Activated T-helper 17 cell treated with anti-CD3 and anti-CD28 coated beads, Interleukin-2, amount 50 U/mL, for 72 hours (primary cell): ENCODE data around the gene MAN2B1. TPM values are rescaled to one million over a fixed set of nuclear protein-coding genes. Genes with fewer than 3 reads are reported as not detected.
"Not testable (repeated sequence)": the region's sequence is repeated elsewhere in the genome, so short reads cannot be mapped to it uniquely, and the experiment has no call there.

ENCODE experiments used
- ATAC-seq: fragments of 150-1000 bp; cut with Tn5 transposase; replicated peaks from 2 replicates; pipeline ENCODE4 v1.10.0; 2021; ENCODE audit warnings: mild to moderate bottlenecking, moderate library complexity
- H3K27ac Mint-ChIP-seq: one replicate; pipeline ENCODE4 v1.8.0; 2022; ENCODE audit warnings: mixed read lengths
- H3K27me3 Mint-ChIP-seq: one replicate; pipeline ENCODE4 v1.8.0; 2022; ENCODE audit warnings: mixed read lengths
- H3K36me3 Mint-ChIP-seq: one replicate; pipeline ENCODE4 v1.8.0; 2022; ENCODE audit warnings: low read depth, mild to moderate bottlenecking, mixed read lengths
- H3K4me1 Mint-ChIP-seq: one replicate; pipeline ENCODE4 v1.8.0; 2022; ENCODE audit warnings: mixed read lengths
- H3K4me3 Mint-ChIP-seq: one replicate; pipeline ENCODE4 v1.8.0; 2022; ENCODE audit warnings: mild to moderate bottlenecking, mixed read lengths
- H3K9me3 Mint-ChIP-seq: one replicate; pipeline ENCODE4 v1.8.0; 2022; ENCODE audit warnings: mixed read lengths
- total RNA-seq, 2 donors: library from RNA; stranded (reverse); gene quantifications; one replicate each; pipeline ENCODE4 v1.2.3, GENCODE V29; 2022

The MAN2B1 gene
- total RNA-seq, 2 donors from 2014 or later = 199 to 247 TPM

DNA sequence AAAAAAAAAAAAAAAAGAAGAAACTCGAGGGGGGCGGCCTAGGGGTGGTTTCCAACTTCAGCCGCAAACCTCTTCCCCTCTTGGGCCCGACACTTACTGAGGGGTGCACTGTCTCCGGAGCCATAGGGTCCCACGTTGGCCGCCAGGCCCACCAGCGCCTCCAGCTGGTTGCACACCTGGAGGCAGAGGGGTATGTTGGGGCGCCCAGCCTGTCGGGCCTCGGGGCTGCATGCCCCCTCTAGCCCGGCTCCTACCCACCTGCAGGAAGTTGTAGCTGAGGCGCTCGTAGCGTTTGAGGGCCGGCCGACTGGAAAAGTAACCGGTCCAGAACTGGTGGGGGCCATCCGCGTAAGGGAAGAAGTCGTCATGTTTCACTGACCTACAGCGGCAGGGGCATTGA, 8.6 kb downstream of the MAN2B1 start:
- H3K4me1 Mint-ChIP-seq = peaks cover 5% of the 10 kb centered on the region
- no peaks in the 10 kb centered on the region for H3K9me3 Mint-ChIP-seq
- peaks cover 94% of the 10 kb centered on the region for H3K36me3 Mint-ChIP-seq
- ATAC-seq = no peak
- H3K4me3 Mint-ChIP-seq = no peak overlapping the region
- H3K27me3 Mint-ChIP-seq = no peaks in the 10 kb centered on the region
- H3K27ac Mint-ChIP-seq = no peak overlapping the region

DNA sequence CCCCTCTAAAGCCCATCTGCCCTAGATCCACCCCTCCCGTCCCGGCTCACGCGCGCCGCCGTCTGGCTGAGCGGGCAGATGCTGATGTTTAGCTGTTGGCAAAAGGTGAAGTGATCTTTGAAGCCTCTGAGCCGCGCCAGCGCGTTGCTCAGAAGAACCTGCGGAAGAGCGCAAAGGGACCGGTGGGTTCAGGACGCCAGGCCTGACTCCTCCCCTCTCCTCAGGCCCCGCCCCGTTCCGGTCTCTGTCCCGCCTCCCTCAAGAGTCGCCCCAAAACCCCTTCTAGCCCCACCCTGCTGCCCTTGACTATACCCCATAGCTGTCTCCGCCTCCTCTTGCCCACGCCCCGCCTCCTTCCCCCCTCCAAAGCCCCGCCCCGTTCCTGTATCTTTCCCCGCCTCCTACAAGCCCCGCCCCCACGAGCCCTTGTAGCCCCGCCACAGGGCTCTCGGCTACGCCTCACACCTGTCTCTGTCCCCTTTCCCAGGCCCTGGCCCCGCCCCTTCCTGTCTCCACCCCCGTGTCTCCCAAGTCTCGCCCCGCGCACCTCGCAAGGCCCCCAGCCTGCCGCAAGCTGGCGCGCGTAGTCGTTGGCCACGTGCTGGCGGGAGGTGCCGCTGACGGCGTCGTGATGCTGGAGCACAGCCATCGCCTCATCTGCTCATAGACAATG, 9.5 kb downstream of the MAN2B1 start:
- H3K4me1 Mint-ChIP-seq = peaks cover 5% of the 10 kb centered on the region
- H3K27me3 Mint-ChIP-seq = no peaks in the 10 kb centered on the region
- ATAC-seq = peak; percentile 53
- H3K9me3 Mint-ChIP-seq = no peaks in the 10 kb centered on the region
- H3K4me3 Mint-ChIP-seq = no peak overlapping the region
- H3K27ac Mint-ChIP-seq = no peak overlapping the region
- peaks cover 92% of the 10 kb centered on the region for H3K36me3 Mint-ChIP-seq

DNA sequence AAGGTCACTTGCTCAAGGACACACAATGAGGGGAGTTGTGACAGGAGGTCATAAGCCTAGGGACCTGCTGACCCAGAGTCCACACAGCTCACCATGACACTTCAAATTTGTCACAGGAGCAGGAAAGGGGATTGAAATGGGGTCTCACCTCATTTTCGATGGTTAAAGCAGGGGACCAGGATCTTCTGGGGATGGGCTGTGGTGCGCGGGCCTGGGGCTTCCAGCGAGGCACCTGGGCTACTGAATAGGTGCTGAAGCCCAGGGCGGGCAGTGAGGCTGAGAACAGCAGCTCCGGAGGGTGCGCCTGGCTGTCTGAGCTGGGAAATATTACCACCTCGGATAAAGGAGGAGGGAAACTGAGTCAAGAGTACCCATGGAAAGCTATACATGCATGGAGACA, 11.0 kb downstream of the MAN2B1 start:
- no peaks in the 10 kb centered on the region for H3K9me3 Mint-ChIP-seq
- H3K27ac Mint-ChIP-seq = peak overlapping the region; percentile 49
- H3K4me3 Mint-ChIP-seq = no peak overlapping the region
- H3K4me1 Mint-ChIP-seq = peaks cover 5% of the 10 kb centered on the region
- no peak for ATAC-seq
- H3K27me3 Mint-ChIP-seq = no peaks in the 10 kb centered on the region
- peaks cover 91% of the 10 kb centered on the region for H3K36me3 Mint-ChIP-seq

DNA sequence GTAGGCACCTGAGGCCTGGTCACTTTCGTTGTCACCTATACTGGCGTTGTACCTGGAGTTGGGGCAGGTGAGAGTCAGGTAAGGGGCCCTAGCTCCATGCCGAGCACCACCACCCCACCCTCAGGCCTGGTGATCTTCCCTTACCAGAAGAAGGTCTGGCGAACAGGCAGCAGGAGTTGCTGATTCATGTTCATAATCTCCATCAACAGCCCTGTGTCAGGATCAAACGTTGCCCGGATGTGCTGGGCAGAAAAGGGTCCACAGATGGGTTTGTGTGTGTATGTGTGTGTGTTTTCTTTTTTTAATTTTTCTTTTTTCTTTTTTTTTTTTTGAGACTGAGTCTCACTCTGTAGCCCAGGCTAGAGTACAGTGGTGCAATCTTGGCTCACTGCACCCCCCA, 14.3 kb downstream of the MAN2B1 start:
- Mint-ChIP-seq H3K4me3 (no peak overlapping the region), H3K27ac (no peak overlapping the region), H3K9me3 (no peaks in the 10 kb centered on the region), H3K4me1 (peaks cover 5% of the 10 kb centered on the region), H3K27me3 (no peaks in the 10 kb centered on the region), H3K36me3 (peaks cover 77% of the 10 kb centered on the region)
- ATAC-seq = no peak

DNA sequence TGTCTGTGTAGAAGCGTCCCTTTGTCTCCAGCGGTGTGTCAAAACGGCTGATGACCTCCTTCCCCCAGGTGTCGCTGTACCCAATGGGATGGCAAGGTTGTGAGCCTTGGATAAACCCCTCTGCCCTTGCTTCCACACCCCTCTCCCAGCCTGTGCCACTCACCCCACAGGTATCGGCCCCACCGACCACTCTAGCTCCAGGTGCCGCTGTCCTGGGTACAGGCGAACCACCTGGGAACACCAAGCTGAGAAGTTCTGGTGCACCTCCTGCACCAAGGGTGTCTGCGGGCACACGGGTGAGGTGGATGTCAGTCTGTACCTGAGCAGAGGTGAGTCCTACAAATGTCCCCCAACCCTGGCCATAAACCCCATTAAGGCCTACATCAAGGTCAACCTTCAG, 16.6 kb downstream of the MAN2B1 start:
- H3K27me3 Mint-ChIP-seq = no peaks in the 10 kb centered on the region
- H3K4me1 Mint-ChIP-seq = no peaks in the 10 kb centered on the region
- H3K36me3 Mint-ChIP-seq = peaks cover 67% of the 10 kb centered on the region

DNA sequence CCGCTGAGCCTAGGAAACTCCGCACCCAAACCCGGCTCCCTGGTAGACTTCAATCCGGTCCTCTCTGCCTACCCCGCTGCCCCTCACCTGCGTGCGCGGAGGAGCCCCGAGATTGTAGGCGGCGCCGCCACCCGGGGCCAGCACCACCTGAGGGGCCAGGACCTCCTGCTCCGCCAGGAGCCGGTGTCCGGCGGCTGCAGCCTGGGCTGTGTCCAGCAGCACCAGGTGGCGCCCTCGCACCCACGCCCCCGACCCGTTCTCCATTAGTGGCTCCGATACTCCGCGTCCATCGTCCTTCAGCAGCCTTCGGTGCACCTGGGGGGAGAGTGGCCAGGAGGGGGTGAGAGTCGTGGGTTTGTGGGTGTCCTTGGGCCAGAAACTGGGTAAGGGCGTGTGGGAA, 18.5 kb downstream of the MAN2B1 start:
- Mint-ChIP-seq H3K36me3 (peaks cover 67% of the 10 kb centered on the region), H3K27ac (no peak overlapping the region)

More for the DNA sequence above, 16.6 kb downstream of the MAN2B1 start:
- no peaks in the 10 kb centered on the region for H3K9me3 Mint-ChIP-seq
- no peak for ATAC-seq
- H3K27ac Mint-ChIP-seq = no peak overlapping the region
- no peak overlapping the region for H3K4me3 Mint-ChIP-seq

DNA sequence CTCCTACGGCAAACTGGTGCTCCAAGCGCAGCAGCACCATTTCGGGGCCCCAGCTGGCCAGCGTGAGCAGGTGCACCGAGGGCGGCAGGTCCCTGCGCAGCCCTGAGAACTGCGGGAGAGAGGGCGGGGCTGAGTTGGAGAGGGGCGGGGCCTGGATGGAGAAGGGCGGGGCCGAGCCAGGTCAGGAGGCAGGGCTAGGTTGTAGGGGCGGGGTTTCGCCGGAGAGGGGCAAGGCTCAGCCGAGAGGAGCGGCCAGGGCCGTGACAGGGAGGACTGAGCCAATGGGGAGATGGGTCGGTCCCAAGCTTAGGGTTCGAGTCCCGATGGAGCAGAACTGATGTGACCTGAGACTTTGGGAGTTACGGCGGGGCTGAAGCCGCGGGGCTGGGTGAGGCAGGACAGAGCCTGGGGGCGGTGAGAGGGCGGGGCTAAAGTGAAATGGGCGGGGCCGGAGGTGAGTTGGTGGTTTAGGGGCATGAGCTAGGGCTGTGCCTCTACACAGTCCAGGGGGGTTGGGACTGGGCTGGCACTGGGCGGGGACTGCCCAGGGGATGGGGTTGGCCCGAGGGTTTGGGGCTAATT, 19.0 kb downstream of the MAN2B1 start:
- Mint-ChIP-seq H3K9me3 (no peaks in the 10 kb centered on the region), H3K27ac (no peak overlapping the region), H3K27me3 (no peaks in the 10 kb centered on the region), H3K36me3 (peaks cover 66% of the 10 kb centered on the region), H3K4me1 (no peaks in the 10 kb centered on the region), H3K4me3 (no peak overlapping the region)
- peak; percentile 76 for ATAC-seq

More for the DNA sequence above, 18.5 kb downstream of the MAN2B1 start:
- no peaks in the 10 kb centered on the region for H3K4me1 Mint-ChIP-seq
- no peaks in the 10 kb centered on the region for H3K9me3 Mint-ChIP-seq
- no peak for ATAC-seq
- H3K27me3 Mint-ChIP-seq = no peaks in the 10 kb centered on the region
- H3K4me3 Mint-ChIP-seq = no peak overlapping the region

DNA sequence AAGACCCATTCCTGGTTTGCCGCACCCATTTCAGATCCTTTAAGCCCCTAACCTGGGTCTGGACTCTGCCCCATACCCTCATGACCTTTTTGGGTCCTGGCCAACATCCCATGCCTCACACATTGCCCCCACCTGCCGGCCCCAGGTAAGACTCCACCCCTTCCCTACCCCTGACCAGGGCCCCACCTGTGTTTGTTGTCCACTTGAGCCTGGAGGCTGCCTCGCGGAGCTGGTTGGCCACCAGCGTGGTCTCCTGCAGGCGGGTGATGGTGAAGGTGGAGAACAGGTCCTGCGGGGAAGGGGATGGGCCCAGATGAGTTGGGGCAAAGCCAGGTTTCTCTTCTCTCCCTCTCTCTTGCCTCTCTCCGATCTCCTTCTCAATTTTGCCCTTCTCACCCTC, 19.5 kb downstream of the MAN2B1 start:
- Mint-ChIP-seq H3K36me3 (peaks cover 61% of the 10 kb centered on the region), H3K9me3 (no peaks in the 10 kb centered on the region), H3K4me3 (no peak overlapping the region), H3K27me3 (no peaks in the 10 kb centered on the region), H3K4me1 (no peaks in the 10 kb centered on the region), H3K27ac (no peak overlapping the region)
- ATAC-seq = no peak

DNA sequence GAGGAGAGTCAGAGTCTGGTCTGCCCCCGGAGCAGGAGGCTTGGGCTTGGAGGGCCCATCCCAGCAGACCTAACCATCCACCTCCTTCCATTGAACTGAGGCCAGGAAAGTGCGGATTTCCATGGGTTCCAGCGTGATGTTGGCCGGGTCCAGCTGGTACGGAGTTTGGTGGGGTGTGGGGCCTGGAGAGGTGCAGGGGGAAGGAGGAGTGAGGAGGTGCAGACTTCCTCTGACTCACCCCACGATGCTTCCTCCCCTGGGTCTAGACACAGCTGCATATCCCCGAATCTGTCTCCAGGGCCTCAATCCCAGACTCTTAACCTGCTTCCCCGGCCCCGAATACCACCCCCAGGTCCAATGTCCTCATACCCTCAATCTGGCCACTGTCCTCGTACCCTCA, 20.0 kb downstream of the MAN2B1 start:
- Mint-ChIP-seq H3K27ac (no peak overlapping the region), H3K9me3 (no peaks in the 10 kb centered on the region), H3K4me1 (no peaks in the 10 kb centered on the region), H3K4me3 (no peak overlapping the region), H3K36me3 (peaks cover 56% of the 10 kb centered on the region), H3K27me3 (no peaks in the 10 kb centered on the region)
- ATAC-seq = no peak

DNA sequence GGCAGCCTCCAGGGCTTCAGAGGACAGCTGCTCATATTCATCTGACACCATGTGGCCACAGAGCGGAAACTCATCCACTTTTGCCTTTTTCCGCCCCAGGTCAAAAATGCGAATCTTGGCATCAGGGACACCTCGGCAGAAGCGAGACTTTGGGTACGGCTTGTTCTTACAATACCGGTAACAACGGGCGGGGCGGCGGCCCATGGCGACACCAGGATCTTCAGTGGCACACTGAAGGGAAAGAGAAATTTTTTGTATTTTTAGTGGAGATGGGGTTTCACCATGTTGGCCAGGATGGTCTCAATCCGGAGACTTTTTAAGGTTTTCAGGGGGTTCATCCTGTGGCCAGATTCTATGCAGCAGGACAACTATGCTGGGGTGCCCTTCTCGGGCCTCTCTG, 22.8 kb downstream of the MAN2B1 start:
- not testable (repeated sequence) for H3K9me3 Mint-ChIP-seq, H3K4me1 Mint-ChIP-seq, H3K4me3 Mint-ChIP-seq, ATAC-seq, H3K27me3 Mint-ChIP-seq, H3K27ac Mint-ChIP-seq
- peaks cover 34% of the 10 kb centered on the region for H3K36me3 Mint-ChIP-seq

DNA sequence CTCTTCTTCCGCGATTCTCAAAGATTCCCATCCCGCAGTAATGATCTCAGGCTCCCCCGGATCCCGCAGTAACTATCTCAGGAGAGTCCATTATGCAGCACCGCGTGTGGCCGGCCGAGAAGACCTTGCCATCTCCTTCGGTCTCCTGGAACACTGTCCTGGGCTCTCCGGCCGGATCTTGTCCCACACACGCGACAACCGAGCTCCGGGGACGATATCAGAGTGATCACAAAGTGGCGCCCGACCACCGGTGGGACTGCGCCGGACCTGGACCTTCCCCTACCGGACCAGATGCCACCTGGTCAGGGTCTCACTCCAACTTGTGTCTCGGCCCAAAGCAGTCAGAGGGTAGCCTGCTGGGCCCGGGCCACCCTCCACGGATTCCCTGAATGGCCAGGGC, 24.0 kb downstream of the MAN2B1 start:
- Mint-ChIP-seq H3K27me3 (no peaks in the 10 kb centered on the region), H3K27ac (no peak overlapping the region), H3K4me1 (no peaks in the 10 kb centered on the region), H3K4me3 (no peak overlapping the region), H3K36me3 (peaks cover 30% of the 10 kb centered on the region), H3K9me3 (no peaks in the 10 kb centered on the region)
- no peak for ATAC-seq

DNA sequence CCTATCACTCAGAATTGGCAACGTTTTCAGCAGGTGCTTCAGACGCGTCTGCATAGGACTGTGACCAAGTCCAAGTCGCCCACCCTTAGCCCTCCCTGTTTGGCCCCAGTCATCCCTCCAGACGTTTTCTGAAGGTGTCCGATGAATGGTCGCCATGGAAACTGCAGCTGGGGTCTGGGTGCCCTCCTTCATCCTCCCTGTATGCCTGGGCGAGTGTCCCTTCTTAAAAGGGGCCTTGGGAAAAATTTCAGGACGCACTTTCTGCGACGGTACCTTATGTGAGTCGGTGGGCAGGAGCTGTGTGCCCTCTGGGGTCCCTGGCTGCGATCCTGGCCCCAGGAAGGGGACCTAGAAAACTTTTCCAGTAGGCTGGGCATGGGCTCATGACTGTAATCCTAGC, 25.1 kb downstream of the MAN2B1 start:
- peak overlapping the region; percentile 20 for H3K4me3 Mint-ChIP-seq
- H3K27ac Mint-ChIP-seq = no peak overlapping the region
- H3K9me3 Mint-ChIP-seq = no peaks in the 10 kb centered on the region
- no peaks in the 10 kb centered on the region for H3K4me1 Mint-ChIP-seq
- no peak for ATAC-seq
- H3K27me3 Mint-ChIP-seq = no peaks in the 10 kb centered on the region
- H3K36me3 Mint-ChIP-seq = peaks cover 20% of the 10 kb centered on the region

DNA sequence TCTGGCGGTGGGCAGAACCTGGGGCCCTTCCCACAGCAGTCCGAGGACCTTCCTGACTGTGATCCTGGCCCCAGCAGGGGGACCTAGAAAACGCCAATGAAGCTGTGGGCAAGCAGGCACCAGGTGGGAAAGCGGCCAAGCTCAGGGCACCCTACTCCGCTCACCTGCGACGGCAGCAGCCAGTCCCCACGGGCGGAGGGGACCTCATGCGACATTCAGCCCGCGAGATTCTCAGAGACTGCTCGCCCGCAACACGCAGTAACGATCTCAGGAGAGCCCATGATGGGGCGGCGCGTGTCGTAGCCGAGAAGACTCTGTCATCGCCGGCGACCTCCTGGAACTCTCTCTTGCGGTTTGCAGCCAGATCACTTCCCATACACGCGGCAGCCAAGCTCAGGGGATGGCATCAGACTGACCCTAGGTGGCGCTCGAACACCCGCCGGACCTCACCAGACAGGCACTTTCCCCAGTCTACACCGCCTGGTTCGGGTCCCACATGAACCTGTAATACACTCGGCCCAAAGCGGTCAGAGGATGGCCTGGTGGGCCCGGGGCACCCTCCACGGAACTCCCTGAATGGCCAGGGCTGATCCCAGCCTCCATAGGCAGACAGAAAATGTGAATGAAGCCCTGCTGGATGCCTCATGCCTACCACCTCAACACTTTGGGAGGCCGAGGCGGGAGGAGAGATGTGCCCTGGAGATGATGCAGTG, 26.5 kb downstream of the MAN2B1 start:
- peaks cover 15% of the 10 kb centered on the region for H3K36me3 Mint-ChIP-seq
- H3K4me3 Mint-ChIP-seq = peak overlapping the region; percentile 69
- peaks cover 3% of the 10 kb centered on the region for H3K4me1 Mint-ChIP-seq
- H3K27me3 Mint-ChIP-seq = no peaks in the 10 kb centered on the region
- H3K9me3 Mint-ChIP-seq = no peaks in the 10 kb centered on the region
- H3K27ac Mint-ChIP-seq = peak overlapping the region; percentile 69
- ATAC-seq = peak; percentile 96

DNA sequence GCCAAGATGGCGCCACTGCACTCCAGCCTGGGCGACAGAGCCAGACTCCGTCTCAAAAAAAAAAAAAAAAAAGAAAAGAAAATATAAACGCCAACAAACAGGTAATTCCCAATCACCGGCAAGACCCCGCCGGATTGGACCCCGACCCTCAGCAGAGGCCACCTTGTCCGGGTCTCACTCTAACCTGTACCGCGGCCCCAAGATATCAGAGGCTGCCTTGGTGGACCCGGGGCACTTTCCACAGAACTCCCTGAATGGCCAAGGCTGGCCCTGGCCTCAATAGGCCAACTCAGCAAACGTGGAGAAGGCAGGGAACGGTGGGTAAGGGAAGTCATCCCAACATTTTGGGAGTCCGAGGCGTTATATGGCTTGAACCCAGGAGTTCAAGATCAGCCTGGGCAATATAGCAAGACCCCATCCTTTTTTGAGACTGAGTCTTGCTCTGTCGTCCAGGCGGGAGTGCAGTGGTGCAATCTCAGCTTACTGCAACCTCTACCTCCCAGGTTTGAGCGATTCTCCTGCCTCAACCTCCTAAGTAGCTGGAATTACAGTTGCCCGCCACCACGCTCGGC, 27.8 kb downstream of the MAN2B1 start:
- Mint-ChIP-seq H3K27ac (no peak overlapping the region), H3K9me3 (no peaks in the 10 kb centered on the region), H3K36me3 (peaks cover 12% of the 10 kb centered on the region), H3K4me3 (no peak overlapping the region), H3K4me1 (peaks cover 5% of the 10 kb centered on the region), H3K27me3 (no peaks in the 10 kb centered on the region)
- ATAC-seq = no peak

DNA sequence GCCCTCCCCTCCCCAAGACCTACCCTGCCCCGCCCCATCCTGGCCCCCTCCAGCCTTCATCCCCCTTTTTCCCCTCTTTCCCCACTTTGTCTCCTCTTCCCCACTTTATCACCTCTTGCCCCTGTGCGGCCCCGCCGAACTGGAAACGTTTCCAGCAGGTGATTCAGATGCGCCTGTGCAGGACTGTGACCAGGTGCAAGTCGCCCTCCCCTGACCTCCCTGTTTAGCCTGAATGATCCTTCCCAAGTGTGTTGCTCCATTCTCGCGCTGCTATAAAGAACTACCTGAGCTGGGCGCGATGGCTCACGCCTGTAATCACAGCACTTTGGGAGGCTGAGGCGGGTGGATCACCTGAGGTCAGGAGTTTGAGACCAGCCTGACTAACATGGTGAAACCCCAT, 29.9 kb downstream of the MAN2B1 start:
- Mint-ChIP-seq H3K4me1 (peaks cover 5% of the 10 kb centered on the region), H3K4me3 (no peak overlapping the region), H3K27ac (no peak overlapping the region), H3K9me3 (no peaks in the 10 kb centered on the region), H3K36me3 (peaks cover 14% of the 10 kb centered on the region), H3K27me3 (no peaks in the 10 kb centered on the region)
- no peak for ATAC-seq
